HCT116 (cell line): ENCODE results near the gene IRX2. TPM values are rescaled to one million over a fixed set of nuclear protein-coding genes. Genes with fewer than 3 reads are reported as not detected.

Source experiments
- ATAC-seq: fragments of 200-7000 bp; cut with Tn5 transposase; 2 replicates; pipeline ENCODE4 v1.9.1; 2020; ENCODE audit warnings: mild to moderate bottlenecking, moderate library complexity
- BruUV-seq: library from RNA; stranded (reverse); fragments of 400-500 nt; replicated peaks from 2 replicates; lab custom pipeline; 2021; lab: Mats Ljungman, UMichigan
- CTCF ChIA-PET: fragments of 300-600 bp; sonication (Branson Sonifier 250); formaldehyde crosslinking; loops from one replicate; lab custom pipeline; 2021; ENCODE audit warnings: antibody characterized with exemption; lab: Charles Lee
- POLR2A ChIA-PET: fragments of 300-600, 350-600 bp; sonication (Branson Sonifier 250); formaldehyde crosslinking; loops from one replicate; lab custom pipeline; 2021; ENCODE audit warnings: antibody characterized with exemption; lab: Charles Lee
- RAD21 ChIA-PET, 2 experiments: fragments of 300-600 bp; sonication (Branson Sonifier 250); formaldehyde crosslinking; loops; one replicate each; lab custom pipeline; 2023; ENCODE audit warnings: low total read pairs in 2 of 2; ENCODE audit not compliant: uncharacterized antibody in 2 of 2, unreplicated experiment in 2 of 2, low non-redundant PET in 1 of 2; lab: Charles Lee
- DNase-seq: peaks from one replicate; pipeline ENCODE4 v3.0.0-alpha.2; 2010; ENCODE audit warnings: low read depth, low spot score
- H2AFZ ChIP-seq: fragments of 200-600 bp; shearing (Covaris generic), sonication (generic); 2 replicates; pipeline ENCODE4 v1.6.1; 2017; ENCODE audit warnings: low read depth, mixed run types, mixed read lengths, antibody characterized with exemption, low read length; ENCODE audit not compliant: poor library complexity, severe bottlenecking
- H3K27ac ChIP-seq: 2 replicates; pipeline ENCODE4 v1.5.1; 2012; ENCODE audit warnings: low read depth, low read length
- H3K27me3 ChIP-seq: fragments of 200-600 bp; sonication (generic); 2 replicates; pipeline ENCODE4 v1.6.1; 2016; ENCODE audit warnings: mixed run types, low read length, mixed read lengths; ENCODE audit not compliant: insufficient read depth
- H3K36me3 ChIP-seq, 2 experiments: fragments of 200-500 bp in 1 of 2; fragments of 200-600 bp in 1 of 2; sonication (Bioruptor generic) in 1 of 2; sonication (generic) in 1 of 2; 2 replicates each; pipeline versions ENCODE4 v1.5.1 to v1.6.1; 2014 to 2016; ENCODE audit warnings: low read length in 2 of 2, inconsistent platforms in 1 of 2, mixed read lengths in 1 of 2, mixed run types in 1 of 2; ENCODE audit not compliant: insufficient read depth in 2 of 2, control insufficient read depth in 1 of 2
- H3K4me1 ChIP-seq, 2 experiments: fragments of 200-600 bp in 1 of 2; sonication (generic) in 1 of 2; 2 replicates each; pipeline versions ENCODE4 v1.5.1 to v1.6.1; 2012 to 2017; ENCODE audit warnings: low read length in 2 of 2, inconsistent platforms in 1 of 2, mild to moderate bottlenecking in 1 of 2, mixed read lengths in 1 of 2, mixed run types in 1 of 2, moderate library complexity in 1 of 2; ENCODE audit not compliant: insufficient read depth in 2 of 2, control insufficient read depth in 1 of 2
- H3K4me2 ChIP-seq: fragments of 200-600 bp; sonication (generic); 2 replicates; pipeline ENCODE4 v1.6.1; 2017; ENCODE audit warnings: mixed run types, low read length, mixed read lengths
- H3K4me3 ChIP-seq, 2 experiments: fragments of 200-600 bp in 1 of 2; sonication (generic) in 1 of 2; replicated peaks in 1 of 2; 2 replicates each; pipeline ENCODE4 v1.5.1; 2011 to 2016; ENCODE audit warnings: low read length in 2 of 2, control low read depth in 1 of 2, low read depth in 1 of 2, mild to moderate bottlenecking in 1 of 2, mixed read lengths in 1 of 2, mixed run types in 1 of 2
- H3K79me2 ChIP-seq: fragments of 200-600 bp; sonication (generic); 2 replicates; pipeline ENCODE4 v1.6.1; 2017; ENCODE audit warnings: mild to moderate bottlenecking, mixed run types, low read length, moderate library complexity, mixed read lengths; ENCODE audit not compliant: insufficient read depth
- H3K9ac ChIP-seq: fragments of 200-600 bp; sonication (generic); 2 replicates; pipeline ENCODE4 v1.6.1; 2016; ENCODE audit warnings: low read length, mixed read lengths
- H3K9me2 ChIP-seq: fragments of 200-600 bp; sonication (generic), shearing (Covaris generic); 2 replicates; pipeline ENCODE4 v1.6.1; 2017; ENCODE audit warnings: mixed run types, mild to moderate bottlenecking, moderate library complexity; ENCODE audit not compliant: insufficient read depth
- H3K9me3 ChIP-seq, 2 experiments: fragments of 200-500 bp in 1 of 2; fragments of 200-600 bp in 1 of 2; sonication (Bioruptor generic) in 1 of 2; sonication (generic) in 1 of 2; 2 replicates each; pipeline ENCODE4 v1.6.1; 2014 to 2017; ENCODE audit warnings: low read length in 2 of 2, mixed read lengths in 2 of 2, inconsistent platforms in 1 of 2, low read depth in 1 of 2, mild to moderate bottlenecking in 1 of 2, mixed run types in 1 of 2, moderate library complexity in 1 of 2; ENCODE audit not compliant: control insufficient read depth in 1 of 2, insufficient read depth in 1 of 2
- H4K20me1 ChIP-seq: fragments of 200-600 bp; sonication (generic), shearing (Covaris generic); 2 replicates; pipeline ENCODE4 v1.6.1; 2017; ENCODE audit warnings: mixed run types, mild to moderate bottlenecking, moderate library complexity; ENCODE audit not compliant: insufficient read depth
- CTCF ChIP-seq, 3 experiments: fragments of 200-600 bp in 1 of 3; sonication (generic) in 1 of 3; IDR thresholded peaks in 2 of 3; conservative IDR thresholded peaks in 1 of 3; 2 replicates each; pipeline ENCODE4 v1.5.1; 2012 to 2017; ENCODE audit warnings: low read depth in 2 of 3, low read length in 2 of 3, antibody characterized with exemption in 1 of 3, borderline replicate concordance in 1 of 3, control low read depth in 1 of 3, mild to moderate bottlenecking in 1 of 3, mixed read lengths in 1 of 3, mixed run types in 1 of 3, moderate library complexity in 1 of 3; ENCODE audit not compliant: insufficient read depth in 1 of 3
- EZH2phosphoT487 ChIP-seq: fragments of 200-600 bp; IDR thresholded peaks from 2 replicates; pipeline ENCODE4 v1.6.1; 2018; ENCODE audit warnings: antibody characterized with exemption, borderline replicate concordance
- POLR2A ChIP-seq: IDR thresholded peaks from 2 replicates; pipeline ENCODE4 v1.7.0; 2011; ENCODE audit warnings: borderline replicate concordance; ENCODE audit not compliant: insufficient read depth, insufficient read length; ENCODE audit errors: extremely low read depth
- SRF ChIP-seq: IDR thresholded peaks from 2 replicates; pipeline ENCODE4 v1.6.1; 2012; ENCODE audit warnings: low read depth
- TCF7L2 ChIP-seq: IDR thresholded peaks from 2 replicates; pipeline ENCODE4 v1.7.0; 2011; ENCODE audit warnings: borderline replicate concordance, inconsistent platforms; ENCODE audit not compliant: insufficient read depth, insufficient read length; ENCODE audit errors: extremely low read depth
- intact Hi-C: fragments of 100-400 bp; cut with micrococcal nuclease; formaldehyde crosslinking; loops from 2 replicates; pipeline ENCODE4 v1.10.0; 2022
- total RNA-seq: library from RNA; stranded (reverse); gene quantifications from one replicate; pipeline ENCODE4 v1.2.1, GENCODE V29; 2021; ENCODE audit not compliant: unreplicated experiment

Gene IRX2
- total RNA-seq, 1 experiment from 2014 or later, result not detected

GRCh38 chr5:2783223-2783622 lies 31.7 kb upstream of the IRX2 start:
- H3K9ac ChIP-seq, result no peak overlapping the region
- H3K27me3 ChIP-seq, result no peaks in the 10 kb centered on the region
- ChIA-PET CTCF (no interaction called here), RAD21 (no interaction called here), POLR2A (no interaction called here)
- TF ChIP-seq CTCF (IDR thresholded peaks at IDR 0.05 in 2 of 3, conservative IDR thresholded peaks at IDR 0.05 in 1 of 3; ENCODE audit: borderline replicate concordance in 1 of 3, insufficient read depth in 1 of 3, low read depth in 2 of 3, low read length in 2 of 3) (peak in 2 of 3 experiments; percentile 9 to 13; a peak in 1 of 6 replicates), POLR2A (no peak)
- H3K4me2 ChIP-seq, result no peak overlapping the region
- no peaks in the 10 kb centered on the region for H3K4me1 ChIP-seq
- no peaks in the 10 kb centered on the region for H4K20me1 ChIP-seq
- no peak overlapping the region for H3K4me3 ChIP-seq
- H2AFZ ChIP-seq, result no peak overlapping the region
- intact Hi-C loops, result no loop called here
- BruUV-seq, result no TSS peak
- H3K9me2 ChIP-seq, result no peaks in the 10 kb centered on the region
- no peak for ATAC-seq
- DNase-seq, result no peak
- H3K9me3 ChIP-seq, result peaks cover 0 to 17% of the 10 kb centered on the region in 2 experiments; a peak in 2 of 4 replicates
- no peaks in the 10 kb centered on the region for H3K79me2 ChIP-seq
- H3K27ac ChIP-seq, result no peak overlapping the region
- no peaks in the 10 kb centered on the region for H3K36me3 ChIP-seq

- Histone ChIP-seq H2AFZ (no peak overlapping the region), H3K4me1 (no peaks in the 10 kb centered on the region), H3K9me3 (peaks cover 0 to 20% of the 10 kb centered on the region in 2 experiments; a peak in 2 of 4 replicates), H3K9me2 (no peaks in the 10 kb centered on the region), H3K27me3 (no peaks in the 10 kb centered on the region), H3K27ac (no peak overlapping the region), H3K4me2 (no peak overlapping the region), H4K20me1 (no peaks in the 10 kb centered on the region), H3K4me3 (no peak overlapping the region), H3K36me3 (no peaks in the 10 kb centered on the region), H3K9ac (no peak overlapping the region), H3K79me2 (no peaks in the 10 kb centered on the region)
- DNase-seq, result no peak
- intact Hi-C loops, result no loop called here
- ChIA-PET POLR2A (no interaction called here), CTCF (no interaction called here), RAD21 (no interaction called here)
- BruUV-seq, result no TSS peak
- TF ChIP-seq EZH2phosphoT487 (no peak), TCF7L2 (no peak), CTCF (IDR thresholded peaks at IDR 0.05 in 2 of 3, conservative IDR thresholded peaks at IDR 0.05 in 1 of 3; ENCODE audit: borderline replicate concordance in 1 of 3, insufficient read depth in 1 of 3, low read depth in 2 of 3, low read length in 2 of 3) (no peak), SRF (no peak)
- ATAC-seq, result no peak
These were observed 31.2 kb upstream of the IRX2 start for GRCh38 chr5:2782658-2783057.
